HepG2 (cell line): ENCODE data around the gene OR10J1. TPM values are rescaled to one million over a fixed set of nuclear protein-coding genes. Genes with fewer than 3 reads are reported as not detected.

Source experiments
- NCOA5 ChIP-seq: sonication (generic); formaldehyde crosslinking; IDR thresholded peaks from 2 replicates; pipeline ENCODE4 v1.4.0; 2020; ENCODE audit warnings: missing genetic modification reagents
- NFATC3 ChIP-seq: sonication (generic); formaldehyde crosslinking; IDR thresholded peaks from 2 replicates; pipeline ENCODE4 v1.5.1; 2020; ENCODE audit warnings: mild to moderate bottlenecking, missing genetic modification reagents
- NFKB2 ChIP-seq: sonication (generic); formaldehyde crosslinking; IDR thresholded peaks from 2 replicates; pipeline ENCODE4 v1.4.0; 2020; ENCODE audit warnings: missing genetic modification reagents, borderline replicate concordance
- POGK ChIP-seq: sonication (generic); formaldehyde crosslinking; conservative IDR thresholded peaks from 2 replicates; pipeline ENCODE4 v1.8.0; 2022; ENCODE audit warnings: mild to moderate bottlenecking, moderate library complexity, missing genetic modification reagents
- ZNF549 ChIP-seq: sonication (generic); formaldehyde crosslinking; IDR thresholded peaks from 2 replicates; pipeline ENCODE4 v1.5.0; 2020; ENCODE audit warnings: missing genetic modification reagents
- ZNF609 ChIP-seq: sonication (generic); formaldehyde crosslinking; IDR thresholded peaks from 2 replicates; pipeline ENCODE4 v1.4.0; 2020; ENCODE audit warnings: mild to moderate bottlenecking, missing genetic modification reagents, borderline replicate concordance
- ZNF629 ChIP-seq: sonication (generic); formaldehyde crosslinking; conservative IDR thresholded peaks from 2 replicates; pipeline ENCODE4 v1.5.0; 2020; ENCODE audit warnings: missing genetic modification reagents
- ZSCAN31 ChIP-seq: sonication (generic); formaldehyde crosslinking; IDR thresholded peaks from 2 replicates; pipeline ENCODE4 v1.5.0; 2020; ENCODE audit warnings: low read depth, mild to moderate bottlenecking, missing genetic modification reagents
- polyA plus RNA-seq, 8 experiments: library from polyadenylated mRNA; depleted of rRNA in 3 of 8; stranded (reverse) in 7 of 8; unstranded in 1 of 8; fragments of >200 nt; fragmentation: Illumina TruSeq in 4 of 8; extraction: Trizol in 4 of 8; gene quantifications; 2 replicates each; pipeline versions ENCODE4 v1.2.1 to v1.2.3, GENCODE V29; 2011 to 2016; ENCODE audit warnings: low read depth in 4 of 8, missing spikeins in 1 of 8, mixed read lengths in 1 of 8; ENCODE audit not compliant: insufficient read depth in 1 of 8
- total RNA-seq, 5 experiments: library from RNA; depleted of rRNA; stranded (reverse); fragments of >200 nt; fragmentation: Illumina TruSeq; extraction: Trizol; gene quantifications; 2 replicates each; pipeline ENCODE4 v1.2.3, GENCODE V29; 2016; ENCODE audit warnings: low read depth in 1 of 5

The OR10J1 gene
- total and polyA plus RNA-seq, 2 of the 13 experiments (the other 11 are each of a cell fraction or from before 2014, with no cell fraction given) = not detected

GRCh38 chr1:159442428-159442827 is 2.9 kb downstream of the OR10J1 start (continued):
- TF ChIP-seq POGK (no peak), ZNF609 (CRISPR knock-in tag) (no peak), ZNF549 (CRISPR knock-in tag) (no peak), NFATC3 (no peak), ZSCAN31 (CRISPR knock-in tag) (no peak), NFKB2 (CRISPR knock-in tag) (no peak), ZNF629 (CRISPR knock-in tag) (no peak), NCOA5 (CRISPR knock-in tag) (no peak)
